Measurements from ENCODE around the gene CDC42. TPM values are rescaled to one million over a fixed set of nuclear protein-coding genes. Genes with fewer than 3 reads are reported as not detected.
A peak's percentile ranks its signal among the peaks of the same experiment; 100 is the strongest.

The CDC42 gene
- total and polyA plus RNA-seq, 10 of the 15 experiments (the other 5 are each of a cell fraction or from before 2014, with no cell fraction given) = 184 to 479 (median 326) TPM

- Histone ChIP-seq H3K79me2 (ENCODE audit: control insufficient read depth, insufficient read depth, low read length) (peaks cover 16% of the 10 kb centered on the region), H3K27me3 (replicated peaks in 1 of 2; ENCODE audit: control insufficient read depth in 2 of 2, insufficient read depth in 2 of 2, low read length in 1 of 2) (no peaks in the 10 kb centered on the region), H3K36me3 (ENCODE audit: control insufficient read depth in 2 of 2, insufficient read depth in 2 of 2, low read length in 1 of 2) (peaks cover 6 to 26% of the 10 kb centered on the region in 2 experiments), H2AFZ (ENCODE audit: control insufficient read depth, low read depth, low read length) (no peak overlapping the region), H3K27ac (ENCODE audit: control insufficient read depth, insufficient read depth) (peak overlapping the region; percentile 17; the same call in 1 of the 2 replicates), H3K9me3 (replicated peaks; ENCODE audit: control insufficient read depth, insufficient read depth, low read length) (no peaks in the 10 kb centered on the region), H3K4me2 (ENCODE audit: control insufficient read depth, insufficient read depth) (peak overlapping the region; percentile 38; the same call in 1 of the 2 replicates), H4K20me1 (ENCODE audit: control insufficient read depth, insufficient read depth) (peaks cover 7% of the 10 kb centered on the region; the same call in 1 of the 2 replicates), H3K4me1 (ENCODE audit: control insufficient read depth, insufficient read depth, low read length) (peaks cover 28% of the 10 kb centered on the region), H3K9ac (ENCODE audit: control insufficient read depth, insufficient read depth, low read length) (no peak overlapping the region), H3K4me3 (no peak overlapping the region)
- WGBS (ENCODE audit: insufficient coverage, insufficient replicate concordance, low lambda C conversion rate, missing lambda C conversion rate) = 7% methylated on average over 1 of the region's 1 CpG
- TF ChIP-seq NR2F1 (conservative IDR thresholded peaks at IDR 0.05) (no peak), TAF1 (IDR thresholded peaks at IDR 0.05; ENCODE audit: borderline replicate concordance, low read depth, low read length) (no peak), JUNB (IDR thresholded peaks at IDR 0.05) (no peak), SPI1 (IDR thresholded peaks at IDR 0.05; ENCODE audit: borderline replicate concordance, insufficient read depth, low read depth, low read length) (peak; percentile 56), PRDM15 (CRISPR knock-in tag; IDR thresholded peaks at IDR 0.05) (no peak)
- peak; percentile 35 for ATAC-seq
- intact Hi-C loops (cut with micrococcal nuclease; ENCODE audit: unreplicated experiment) (no loop called here), in situ Hi-C loops (cut with MboI) (no loop called here)
- ChIA-PET POLR2A (interaction anchor here (1.1 to 3.6 kb wide), 3 partner anchors 9 to 77 kb away, joined by 3 to 14 read pairs (median 8); no protein-coding TSS in a partner anchor), CTCF (interaction anchor here (0.7 to 2.4 kb wide), 6 partner anchors 8 to 315 kb away, joined by 3 to 9 read pairs (median 5); no protein-coding TSS in a partner anchor), RAD21 (ENCODE audit: unreplicated experiment) (interaction anchor here (1.6 kb wide), 1 partner anchor 74 kb away, joined by 3 read pairs; no protein-coding TSS in a partner anchor), SMC1A (ENCODE audit: uncharacterized antibody, unreplicated experiment) (interaction anchor here (1.0 to 2.1 kb wide), 4 partner anchors 17 to 77 kb away, joined by 3 to 9 read pairs (median 3); no protein-coding TSS in a partner anchor)
- peak; percentile 27 for FAIRE-seq
- no peak for DNase-seq (ENCODE audit: low read depth, low spot score)
- BruUV-seq (replicated peaks) = no TSS peak
Measured at GRCh38 chr1:22101199-22101598, 48.7 kb downstream of the CDC42 start.

Measured in GM12878 (cell line).